GM18498 (cell line): ENCODE data around the gene YJU2.
A peak's percentile ranks its signal among the peaks of the same experiment; 100 is the strongest.
"Not testable (repeated sequence)": the region's sequence is repeated elsewhere in the genome, so short reads cannot be mapped to it uniquely, and the experiment has no call there.

ENCODE experiments used
- ATAC-seq: cut with Tn5 transposase; IDR thresholded peaks from one replicate; pipeline ENCODE4 v1.9.1; 2021; ENCODE audit warnings: mild to moderate bottlenecking, moderate library complexity; ENCODE audit not compliant: unreplicated experiment

The YJU2 gene

DNA sequence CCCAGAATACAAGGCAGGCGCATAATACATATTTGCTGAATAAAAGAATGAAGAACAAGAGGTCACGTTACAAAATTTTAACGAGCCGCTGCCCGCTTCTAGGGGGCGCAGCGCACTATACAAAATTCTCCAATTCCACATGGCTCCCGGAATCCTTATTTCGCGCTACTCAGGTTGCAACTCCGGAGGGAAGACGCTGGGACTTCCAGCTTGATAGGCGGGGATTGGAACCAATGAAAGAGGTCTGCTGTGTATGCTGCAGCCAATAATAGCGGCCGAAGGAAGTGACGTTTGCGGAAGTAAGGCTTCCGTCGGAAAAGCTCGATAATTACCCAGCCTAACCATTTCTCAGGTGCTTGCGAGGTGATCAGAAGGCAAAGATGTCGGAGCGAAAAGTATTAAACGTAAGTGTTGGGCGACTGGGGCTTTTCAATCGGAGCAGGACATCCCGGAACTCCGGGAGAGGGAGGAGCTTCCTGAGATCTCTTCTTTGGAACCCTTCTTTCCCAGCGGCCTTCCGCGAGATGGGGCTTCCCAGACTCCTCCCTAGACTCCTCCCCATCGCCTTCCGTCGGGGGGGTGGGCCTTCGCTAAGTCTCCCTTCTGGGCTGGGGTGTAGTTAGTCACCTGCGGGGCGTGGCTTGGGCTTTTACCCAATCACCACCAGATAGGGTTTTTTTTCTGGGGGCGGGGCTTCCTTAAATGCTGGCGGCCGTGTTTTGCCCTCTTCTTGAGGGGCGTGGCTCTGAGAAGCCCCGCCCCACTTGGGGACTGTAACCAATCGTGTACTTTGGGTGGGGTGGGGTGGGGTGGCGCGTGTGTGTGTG is at the start of gene YJU2:
Gene YJU2 (plus strand): TSS at position 314 of the 827 bp plus-strand sequence. CDS start 67 bp downstream, at position 381.
- ATAC-seq, result peak; percentile 85

DNA sequence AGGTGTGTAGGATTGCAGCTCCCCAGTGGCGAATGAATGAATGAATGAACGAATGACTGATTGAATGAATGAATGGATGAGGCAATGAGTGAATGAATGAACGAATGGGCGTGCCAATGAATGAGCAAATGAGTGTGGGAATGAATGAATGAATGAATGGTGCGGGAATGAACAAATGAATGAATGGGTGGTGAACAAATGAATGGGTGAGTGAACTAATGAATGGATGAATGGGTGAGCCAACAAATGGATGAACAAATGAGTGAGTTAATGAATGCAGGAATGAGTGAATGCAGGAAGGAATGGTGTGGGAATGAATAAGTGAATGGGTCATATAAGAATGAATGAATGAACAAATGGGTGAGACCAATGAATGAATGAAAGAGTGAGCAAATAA is 49.7 kb upstream of the YJU2 start:
- ATAC-seq, result no peak

DNA sequence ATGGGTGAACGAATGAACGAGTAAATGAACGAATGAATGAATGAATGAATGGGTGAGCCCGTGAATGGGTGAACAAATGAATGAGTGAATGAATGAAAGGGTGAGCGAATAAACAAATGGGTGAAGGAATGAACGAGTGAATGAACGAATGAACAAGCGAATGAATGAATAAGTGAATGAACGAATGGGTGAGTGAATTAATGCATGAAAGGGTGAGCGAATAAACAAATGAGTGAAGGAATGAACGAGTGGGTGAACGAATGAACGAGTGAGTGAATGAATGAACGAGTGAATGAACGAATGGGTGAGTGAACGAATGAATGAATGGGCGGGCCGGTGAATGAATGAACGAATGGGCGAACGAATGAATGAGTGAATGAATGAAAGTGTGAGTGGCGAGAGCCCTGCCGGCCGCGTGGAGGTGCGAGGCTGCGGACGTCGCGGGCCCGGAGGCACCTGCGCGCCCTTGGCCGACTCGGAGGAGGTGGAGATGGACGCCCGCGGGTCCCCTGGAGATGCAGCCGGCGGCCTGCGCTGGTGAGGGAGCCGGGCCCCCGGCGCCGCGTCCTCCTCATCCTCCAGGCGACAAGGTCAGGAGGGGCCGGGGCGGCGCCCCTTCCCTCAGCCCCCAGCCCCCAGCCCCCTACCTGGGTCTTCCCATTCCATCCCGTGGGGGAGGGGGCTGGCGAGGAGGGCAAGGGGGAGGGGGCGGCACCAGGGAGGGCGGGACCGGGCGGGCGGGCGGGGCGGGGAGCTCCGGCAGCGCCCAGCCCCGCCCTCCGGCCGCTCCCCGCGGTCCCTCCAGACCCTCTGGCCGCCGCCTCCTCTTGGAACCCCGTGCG is 49.0 kb upstream of the YJU2 start:
- no peak for ATAC-seq

DNA sequence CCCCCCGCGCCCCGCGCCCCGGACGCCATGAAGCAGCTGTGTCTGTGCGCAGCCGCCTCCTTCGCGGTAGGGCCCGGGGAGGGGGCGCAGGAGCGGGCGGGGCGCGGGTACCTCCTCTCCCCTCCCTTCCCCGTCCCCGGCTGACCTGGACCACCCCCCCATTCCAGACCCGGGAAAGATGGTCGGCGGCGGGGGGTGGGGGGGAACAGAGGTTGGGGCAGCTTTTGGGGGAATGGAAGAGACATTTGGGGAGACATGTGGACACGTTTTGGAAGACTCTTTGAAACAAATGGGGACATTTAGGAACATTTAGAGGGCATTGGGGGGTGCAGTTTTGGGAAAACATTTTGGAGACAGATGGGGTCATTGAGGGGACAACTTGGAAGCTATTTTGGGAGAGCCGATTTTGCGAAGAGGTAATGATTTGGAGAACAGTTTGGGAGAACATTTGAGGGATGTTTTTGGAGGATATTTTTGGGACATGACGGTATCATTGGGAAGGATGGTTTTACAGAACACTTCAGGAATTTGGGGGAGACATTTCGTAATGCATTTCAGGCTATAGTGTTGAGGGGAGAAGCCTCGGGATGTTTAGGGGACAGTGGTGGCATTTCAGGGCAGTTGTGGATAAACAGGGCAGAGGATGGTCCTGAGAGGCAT is 48.3 kb upstream of the YJU2 start:
- no peak for ATAC-seq

DNA sequence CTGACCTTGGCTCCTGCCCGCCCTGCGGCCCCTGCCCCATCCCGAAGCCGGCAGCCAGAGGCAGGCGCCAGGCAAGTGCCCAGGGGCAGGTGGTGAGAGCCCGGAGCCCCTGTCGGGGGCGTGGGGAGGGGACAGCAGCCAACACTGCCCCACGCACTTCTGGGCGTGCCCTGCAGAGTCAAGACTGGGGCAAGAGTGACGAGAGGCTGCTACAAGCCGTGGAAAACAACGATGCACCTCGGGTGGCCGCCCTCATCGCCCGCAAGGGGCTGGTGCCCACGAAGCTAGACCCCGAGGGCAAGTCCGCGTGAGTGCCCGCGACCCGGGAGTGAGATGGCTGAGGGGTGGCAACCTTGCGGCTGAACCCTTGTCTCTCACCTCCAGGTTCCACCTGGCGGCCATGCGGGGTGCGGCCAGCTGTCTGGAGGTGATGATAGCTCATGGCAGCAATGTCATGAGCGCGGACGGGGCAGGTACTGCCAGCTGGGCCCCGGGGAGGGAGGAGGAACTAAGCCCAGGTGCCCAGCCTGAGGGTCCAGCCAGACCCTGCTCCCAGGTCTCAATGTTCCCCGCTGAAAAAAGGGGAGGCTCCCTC is 47.1 kb upstream of the YJU2 start:
- no peak for ATAC-seq

DNA sequence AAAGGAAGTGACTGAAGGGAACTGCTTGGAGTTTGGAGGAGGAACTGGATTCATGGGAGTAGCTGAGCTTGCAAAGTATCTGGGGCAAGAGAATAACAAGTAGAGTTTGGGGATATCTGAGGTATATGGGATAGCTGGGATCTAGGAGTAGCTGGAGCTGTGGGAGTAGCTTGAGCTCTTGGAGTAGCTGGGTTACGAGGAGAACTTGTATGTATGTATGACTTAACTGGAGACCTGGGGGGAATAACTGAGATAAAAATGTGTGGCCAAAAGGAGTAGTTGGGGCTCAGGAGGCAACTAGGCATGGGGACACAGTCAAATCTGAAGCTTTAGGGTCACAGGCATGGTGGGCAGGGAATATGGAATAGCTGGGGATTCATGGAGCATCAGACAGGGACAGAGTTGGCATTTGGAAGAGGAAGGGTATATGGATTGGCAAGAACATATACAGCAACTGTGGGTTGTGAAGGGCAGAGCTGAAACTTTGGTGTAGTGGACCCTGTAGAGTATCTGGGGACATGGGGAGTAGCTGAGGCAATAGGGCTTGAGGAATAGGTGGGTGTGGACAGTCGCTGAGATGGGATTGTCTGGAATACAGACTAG is 45.8 kb upstream of the YJU2 start:
- no peak for ATAC-seq

DNA sequence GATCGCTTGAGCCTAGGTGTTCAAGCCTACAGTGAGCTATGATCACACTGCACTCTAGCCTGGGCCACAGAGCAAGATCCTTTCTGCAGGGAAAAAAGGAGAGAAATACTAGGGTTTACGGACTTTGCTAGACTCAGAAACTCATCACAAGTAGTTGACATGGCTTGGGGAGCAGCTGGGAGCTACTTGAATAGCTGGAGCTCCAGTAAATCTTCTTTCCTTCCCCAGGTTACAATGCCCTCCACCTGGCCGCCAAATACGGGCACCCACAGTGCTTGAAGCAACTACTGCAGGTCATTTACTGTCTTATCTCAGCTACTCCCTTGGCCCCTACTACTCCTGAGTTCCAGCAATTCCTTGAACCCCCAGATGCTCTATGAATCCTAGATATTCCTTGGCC is 45.1 kb upstream of the YJU2 start:
- ATAC-seq, result no peak

DNA sequence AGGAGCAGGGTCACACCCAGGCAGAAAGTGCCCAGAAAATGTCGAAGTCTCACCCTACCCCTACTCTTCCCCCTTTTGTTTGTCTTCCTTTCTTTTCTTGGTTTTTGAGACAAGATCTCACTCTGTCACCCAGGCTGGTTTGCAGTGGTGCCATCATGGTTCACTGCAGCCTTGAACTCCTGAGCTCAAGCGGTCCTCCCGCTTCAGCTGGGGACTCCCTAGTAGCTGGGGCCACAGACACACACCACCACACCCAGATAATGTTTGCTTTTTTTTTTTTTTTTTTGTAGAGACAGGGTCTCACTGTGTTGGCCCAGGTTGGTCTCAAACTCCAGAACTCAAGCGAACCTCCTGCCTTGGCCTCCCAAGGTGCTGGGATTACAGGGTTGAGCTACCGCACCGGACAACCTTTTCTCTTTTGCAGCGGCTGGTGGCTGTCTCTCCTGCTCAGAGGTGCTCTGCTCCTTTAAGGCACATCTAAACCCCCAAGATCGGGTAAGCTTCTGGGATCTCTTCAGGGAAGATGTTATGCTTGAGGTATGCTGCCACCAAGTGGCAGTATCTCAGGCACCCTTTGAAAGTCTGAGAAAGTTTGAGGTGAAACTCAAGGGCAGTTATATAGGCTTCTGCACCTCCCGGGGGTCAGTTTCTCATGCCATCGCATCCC is 39.9 kb upstream of the YJU2 start:
- no peak for ATAC-seq

DNA sequence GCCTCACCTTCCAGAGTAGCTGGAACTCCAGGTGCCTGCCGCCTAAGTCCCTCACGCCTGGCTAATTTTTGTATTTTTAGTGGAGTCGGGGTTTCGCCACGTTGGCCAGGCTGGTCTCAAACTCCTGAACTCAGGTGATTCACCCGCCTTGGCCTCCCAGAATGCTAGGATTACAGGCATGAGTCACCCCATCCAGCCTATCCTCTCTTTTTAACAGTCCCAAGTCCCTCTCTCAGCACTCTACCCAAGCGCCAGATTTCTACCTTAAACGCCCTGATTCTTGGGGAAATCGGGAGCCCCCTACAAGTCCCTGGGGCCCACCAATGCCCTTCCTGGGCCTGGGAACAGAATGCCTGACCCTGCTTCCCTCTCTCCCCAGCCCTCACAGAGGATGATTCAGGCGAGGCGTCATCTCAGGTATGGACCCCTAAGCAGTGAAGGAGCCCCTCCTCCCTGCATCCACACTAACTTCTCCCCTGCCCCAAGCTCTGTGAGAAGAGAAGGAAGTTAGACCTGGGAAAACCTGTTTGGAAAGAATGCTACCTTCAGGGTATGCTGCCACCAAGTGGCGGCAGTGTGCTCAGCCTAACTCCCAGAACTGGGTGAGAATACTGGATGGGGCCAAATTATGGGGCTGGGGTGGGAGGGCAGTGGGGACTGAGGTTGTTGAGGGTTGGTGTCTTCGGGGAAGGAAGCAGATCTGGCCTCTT is 38.3 kb upstream of the YJU2 start:
- no peak for ATAC-seq

DNA sequence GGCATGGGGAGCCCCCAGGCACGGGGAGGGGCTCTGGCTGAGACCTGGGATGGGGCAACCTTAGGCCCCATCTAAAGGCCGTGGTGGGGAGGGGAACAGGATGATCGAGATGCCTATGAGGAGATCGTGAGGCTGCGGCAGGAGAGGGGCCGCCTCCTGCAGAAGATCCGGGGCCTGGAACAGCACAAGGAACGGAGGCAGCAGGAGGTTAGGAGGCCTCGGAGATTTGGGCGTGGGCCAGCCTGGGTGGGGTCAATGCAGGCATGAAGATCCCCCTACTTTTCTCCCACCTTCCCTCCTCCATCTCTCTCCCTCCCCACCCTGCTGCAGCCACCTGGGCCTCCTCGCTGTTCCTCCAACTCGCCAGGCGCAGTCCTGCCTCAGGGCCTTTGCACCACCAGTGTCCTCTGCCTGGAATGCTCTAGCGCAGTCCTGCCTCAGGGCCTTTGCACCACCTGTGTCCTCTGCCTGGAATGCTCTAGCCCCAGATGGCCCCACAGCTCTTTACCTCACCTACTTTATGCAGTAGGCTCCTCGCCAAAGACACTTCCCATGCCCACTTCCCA is 36.6 kb upstream of the YJU2 start:
- no peak for ATAC-seq

DNA sequence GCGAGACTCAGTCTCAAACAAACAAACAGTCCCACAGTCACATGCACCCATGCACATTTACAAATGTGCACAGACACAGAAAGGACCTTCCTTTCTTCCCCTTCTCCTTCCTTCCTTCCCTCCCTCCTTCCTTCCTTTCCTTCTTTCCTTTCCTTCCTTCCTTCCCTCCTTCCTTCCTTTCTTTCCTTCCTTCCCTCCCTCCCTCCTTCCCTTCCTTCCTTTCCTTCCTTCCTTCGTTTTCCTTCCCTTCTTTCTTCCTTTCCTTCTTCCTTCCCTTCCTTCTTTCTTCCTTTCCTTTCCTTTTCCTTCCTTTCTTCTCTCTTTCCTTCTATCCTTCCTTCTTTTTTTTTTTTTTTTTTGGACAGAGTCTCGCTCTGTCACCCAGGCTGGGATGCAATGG is 33.8 kb upstream of the YJU2 start:
- no peak for ATAC-seq

DNA sequence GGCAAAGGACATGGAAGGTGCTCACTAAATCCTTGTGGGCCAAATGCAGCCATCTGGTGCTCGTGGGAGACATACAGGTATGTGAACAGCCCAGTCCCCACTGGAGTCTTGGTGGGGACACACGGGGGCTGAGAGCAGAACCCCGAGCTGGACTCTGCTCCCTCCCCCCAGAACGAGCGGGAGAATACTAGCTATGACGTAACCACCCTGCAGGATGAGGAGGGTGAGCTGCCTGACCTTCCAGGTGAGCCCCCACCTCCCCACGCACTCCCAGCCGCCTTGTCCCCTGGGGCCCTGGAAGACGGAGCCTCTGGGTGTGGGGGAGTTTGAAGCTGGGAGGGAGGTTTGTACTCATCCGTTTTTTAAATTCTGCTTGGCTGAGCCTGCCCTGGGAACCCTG is 31.1 kb upstream of the YJU2 start:
- ATAC-seq, result no peak

DNA sequence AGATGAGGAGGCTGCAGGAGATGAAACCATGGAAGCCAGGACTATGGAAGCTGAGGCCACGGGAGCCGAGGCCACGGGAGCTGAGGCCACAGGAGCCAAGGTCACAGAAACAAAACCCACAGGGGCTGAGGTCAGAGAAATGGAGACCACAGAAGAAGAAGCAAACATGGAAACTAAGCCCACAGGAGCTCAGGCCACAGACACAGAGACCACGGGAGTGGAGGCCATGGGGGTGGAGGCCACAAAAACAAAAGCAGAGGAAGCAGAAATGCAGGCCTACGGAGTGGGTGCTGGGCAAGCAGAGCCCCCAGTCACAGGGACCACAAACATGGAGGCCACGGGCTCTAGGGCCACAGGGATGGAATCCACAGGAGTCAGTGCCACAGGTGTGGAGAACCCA is 30.0 kb upstream of the YJU2 start:
- no peak for ATAC-seq

DNA sequence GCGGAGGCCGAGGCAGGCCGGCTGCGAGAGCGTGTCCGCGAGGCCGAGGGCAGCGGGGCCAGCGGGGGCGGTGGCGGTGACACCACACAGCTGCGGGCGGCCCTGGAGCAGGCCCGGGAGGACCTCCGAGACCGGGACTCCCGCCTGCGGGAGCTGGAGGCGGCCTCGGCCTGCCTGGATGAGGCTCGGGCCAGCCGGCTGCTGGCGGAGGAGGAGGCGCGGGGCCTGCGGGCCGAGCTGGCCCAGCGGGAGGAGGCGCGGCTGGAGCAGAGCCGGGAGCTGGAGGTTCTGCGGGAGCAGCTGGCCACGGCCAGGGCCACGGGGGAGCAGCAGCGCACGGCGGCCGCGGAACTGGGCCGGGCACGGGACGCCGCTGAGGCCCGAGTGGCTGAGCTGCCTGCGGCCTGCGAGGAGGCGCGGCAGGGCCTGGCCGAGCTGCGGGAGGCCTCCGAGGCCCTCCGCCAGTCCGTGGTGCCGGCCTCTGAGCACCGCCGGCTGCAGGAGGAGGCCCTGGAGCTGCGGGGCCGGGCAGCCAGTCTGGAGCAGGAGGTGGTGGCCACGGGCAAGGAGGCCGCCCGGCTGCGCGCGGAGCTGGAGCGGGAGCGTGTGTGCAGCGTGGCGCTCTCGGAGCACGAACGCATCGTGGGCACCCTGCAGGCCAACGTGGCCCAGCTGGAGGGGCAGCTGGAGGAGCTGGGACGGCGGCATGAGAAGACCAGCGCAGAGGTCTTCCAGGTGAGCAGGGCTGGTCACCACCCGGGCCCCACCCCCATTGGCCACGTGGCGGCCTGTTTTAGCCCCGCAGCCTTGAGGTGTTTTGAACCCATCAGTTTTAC is 29.2 kb upstream of the YJU2 start:
- ATAC-seq, result no peak

DNA sequence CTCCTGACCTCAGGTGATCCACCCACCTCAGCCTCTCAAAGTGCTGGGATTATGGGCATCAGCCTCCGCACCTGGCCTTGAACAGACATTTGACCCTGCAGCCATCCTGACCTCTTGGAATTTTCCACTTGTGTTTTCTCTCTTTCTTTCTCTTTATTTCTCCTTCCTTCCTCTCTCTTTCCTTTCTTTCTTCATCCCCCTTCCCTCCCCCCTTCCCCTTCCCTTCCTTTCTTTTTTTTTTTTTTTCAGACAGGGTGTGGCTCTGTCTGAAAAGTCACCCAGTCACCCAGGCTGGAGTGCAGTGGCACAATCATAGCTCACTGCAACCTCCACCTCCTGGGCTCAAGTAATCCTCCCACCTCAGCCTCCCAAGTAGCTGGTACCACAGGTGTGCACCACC is 28.4 kb upstream of the YJU2 start:
- not testable (repeated sequence) for ATAC-seq

DNA sequence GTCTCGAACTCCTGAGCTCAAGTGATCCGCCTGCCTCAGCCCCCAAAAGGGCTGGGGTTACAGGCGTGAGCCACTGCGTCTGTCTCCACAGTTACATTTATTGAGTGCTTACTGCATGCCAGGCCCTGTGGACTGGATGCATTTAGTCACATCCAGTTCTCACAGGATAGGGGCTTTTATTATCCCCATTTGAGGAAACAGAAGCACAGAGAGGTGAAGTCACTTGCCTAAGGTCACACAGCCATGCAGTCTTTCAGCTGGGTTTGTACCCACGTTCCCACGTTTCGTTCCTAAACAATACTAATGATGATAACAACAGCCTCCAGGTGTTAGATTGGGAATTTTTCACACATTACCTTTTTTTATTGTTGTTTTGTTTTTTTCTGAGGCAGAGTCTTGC is 26.7 kb upstream of the YJU2 start:
- ATAC-seq, result no peak

DNA sequence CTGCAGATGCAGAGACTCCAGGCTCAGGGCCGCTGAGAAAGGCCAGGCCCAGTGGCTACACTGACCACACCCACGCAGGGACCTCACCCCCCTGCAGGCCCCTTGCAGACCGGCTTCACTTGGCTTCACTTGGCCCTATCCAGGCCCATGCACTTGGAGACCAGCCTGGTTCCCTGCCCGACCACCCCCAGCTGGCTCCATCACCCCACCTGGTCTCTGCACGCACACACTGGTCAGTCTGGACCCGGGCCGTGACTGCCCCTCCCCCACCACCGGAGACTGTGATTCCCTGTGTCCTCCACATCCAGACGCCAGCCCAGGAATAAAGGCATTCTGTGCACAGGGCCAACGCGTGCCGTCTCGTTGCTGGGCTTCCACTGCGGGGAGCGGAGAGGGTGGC is 22.4 kb upstream of the YJU2 start:
- ATAC-seq, result no peak

DNA sequence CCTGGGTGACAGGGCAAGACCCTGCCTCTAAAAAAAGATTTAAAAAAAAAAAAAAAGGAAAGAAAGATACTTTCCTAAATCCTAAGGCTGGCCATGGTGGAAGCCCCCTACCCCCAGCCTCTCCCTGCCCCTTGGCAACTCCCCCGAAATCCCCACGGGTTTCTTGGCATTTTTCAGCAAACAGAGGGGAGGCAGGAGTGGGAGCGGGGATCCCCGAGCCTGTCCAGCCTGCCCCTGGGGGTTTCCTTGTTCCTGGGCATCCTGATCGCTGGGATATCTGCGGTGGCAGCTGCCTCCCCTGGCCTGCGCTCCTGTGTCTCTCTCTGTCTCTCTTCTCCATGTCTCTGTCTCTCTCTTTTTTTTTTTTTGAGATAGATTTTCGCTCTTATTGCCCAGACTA is 21.0 kb upstream of the YJU2 start:
- no peak for ATAC-seq
